ENCODE measurements around the gene KRTAP10-2. TPM values are rescaled to one million over a fixed set of nuclear protein-coding genes. Genes with fewer than 3 reads are reported as not detected.
A peak's percentile ranks its signal among the peaks of the same experiment; 100 is the strongest.

KRTAP10-2 gene
- total and polyA plus RNA-seq, 9 of the 15 experiments (the other 6 are each of a cell fraction or from before 2014, with no cell fraction given), result not detected

DNA sequence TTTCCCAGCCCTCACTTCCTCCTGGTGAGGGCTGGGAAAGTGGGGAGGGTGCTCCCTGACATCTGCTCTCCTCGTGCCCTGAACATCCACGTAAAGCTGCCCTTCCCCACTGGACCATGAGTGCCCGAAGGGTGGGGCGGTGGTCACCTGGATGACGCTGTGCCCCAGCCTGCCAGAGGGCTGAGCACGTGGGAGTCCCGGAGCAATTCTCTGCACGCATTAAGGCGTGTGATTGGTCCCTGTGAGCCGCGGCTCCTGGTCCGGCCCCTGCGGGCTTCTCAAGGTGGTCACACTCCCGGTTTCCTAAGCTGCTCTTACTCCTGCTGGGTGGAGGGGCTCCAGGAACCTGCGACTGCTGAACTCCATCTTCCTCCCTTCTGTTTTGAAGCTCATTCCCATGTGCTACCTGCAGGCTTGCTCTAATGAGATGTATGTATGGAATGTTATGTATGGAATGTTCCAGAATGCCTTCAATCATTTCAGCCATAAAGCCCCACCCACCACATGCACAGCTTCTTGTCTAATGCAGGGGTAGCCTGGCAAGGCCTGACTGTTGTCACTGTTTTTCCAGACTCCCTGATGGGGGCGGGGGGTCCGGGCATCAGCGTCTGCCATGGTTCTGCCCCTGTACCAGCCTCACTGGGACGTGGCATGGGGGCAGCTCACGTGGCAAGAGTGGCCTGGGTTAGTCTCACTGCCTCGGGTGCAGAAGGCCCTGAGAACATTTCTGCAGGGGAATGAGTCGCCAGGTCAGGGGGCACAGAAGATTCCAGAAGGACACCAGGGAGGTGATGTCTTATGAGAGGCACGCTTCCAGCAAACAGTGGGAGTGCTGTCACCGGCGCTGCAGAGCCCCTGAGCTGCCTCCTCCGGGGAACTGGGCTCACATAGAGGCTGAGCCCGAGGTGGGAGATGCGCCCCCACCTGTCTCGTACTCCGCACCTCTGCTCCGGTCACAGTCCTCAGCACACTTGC, 30.7 kb downstream of the KRTAP10-2 start (continued):
- TF ChIP-seq, protein P1, sequence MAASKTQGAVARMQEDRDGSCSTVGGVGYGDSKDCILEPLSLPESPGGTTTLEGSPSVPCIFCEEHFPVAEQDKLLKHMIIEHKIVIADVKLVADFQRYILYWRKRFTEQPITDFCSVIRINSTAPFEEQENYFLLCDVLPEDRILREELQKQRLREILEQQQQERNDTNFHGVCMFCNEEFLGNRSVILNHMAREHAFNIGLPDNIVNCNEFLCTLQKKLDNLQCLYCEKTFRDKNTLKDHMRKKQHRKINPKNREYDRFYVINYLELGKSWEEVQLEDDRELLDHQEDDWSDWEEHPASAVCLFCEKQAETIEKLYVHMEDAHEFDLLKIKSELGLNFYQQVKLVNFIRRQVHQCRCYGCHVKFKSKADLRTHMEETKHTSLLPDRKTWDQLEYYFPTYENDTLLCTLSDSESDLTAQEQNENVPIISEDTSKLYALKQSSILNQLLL (CRISPR knock-in tag; IDR thresholded peaks at IDR 0.05; ENCODE audit: borderline replicate concordance), result no peak
- TF ChIP-seq TOE1 (IDR thresholded peaks at IDR 0.05; ENCODE audit: borderline replicate concordance) (no peak), TOE1 (CRISPR knock-in tag; IDR thresholded peaks at IDR 0.05; ENCODE audit: borderline replicate concordance, low read depth) (no peak)

- TF ChIP-seq RBFOX2 (IDR thresholded peaks at IDR 0.05; ENCODE audit: low read depth, low read length), result 0 out of 2 replicates have a peak, but pooled peaks have one; percentile 3
- no peak for TF ChIP-seq ZNF740 (CRISPR knock-in tag; IDR thresholded peaks at IDR 0.05)
- TF ChIP-seq ZNF740 (tag; IDR thresholded peaks at IDR 0.05), result no peak
- Histone ChIP-seq H3K27ac (ENCODE audit: extremely low read depth, low read depth, low read length) (no peak overlapping the region), H3K27me3 (ENCODE audit: control insufficient read depth in 2 of 2, insufficient read depth in 2 of 2, low read length in 2 of 2) (peaks cover 0 to 18% of the 10 kb centered on the region in 2 experiments; a peak in 1 of 5 replicates), H3K4me3 (no peak overlapping the region), H3K9me3 (replicated peaks; ENCODE audit: control insufficient read depth, insufficient read depth, low read depth, low read length) (peaks cover 16% of the 10 kb centered on the region; the same call in 1 of the 2 replicates), H3K4me2 (ENCODE audit: insufficient read depth, low read length) (no peak overlapping the region), H3K36me3 (ENCODE audit: control insufficient read depth, insufficient read depth, low read length) (no peaks in the 10 kb centered on the region), H3K9ac (ENCODE audit: insufficient read depth in 1 of 2, low read depth in 2 of 2, low read length in 2 of 2) (no peak overlapping the region), H3K9me1 (ENCODE audit: control insufficient read depth, insufficient read depth, low read length) (no peaks in the 10 kb centered on the region), H2AFZ (ENCODE audit: low read depth, low read length) (no peak overlapping the region), H3K79me2 (ENCODE audit: control insufficient read depth, insufficient read depth, low read length) (no peaks in the 10 kb centered on the region), H3K4me1 (replicated peaks in 1 of 2; ENCODE audit: control insufficient read depth in 2 of 2, insufficient read depth in 2 of 2, low read length in 2 of 2) (peaks cover 0 to 39% of the 10 kb centered on the region in 2 experiments; a peak in 3 of 5 replicates), H4K20me1 (replicated peaks; ENCODE audit: control insufficient read depth, insufficient read depth, low read length) (no peaks in the 10 kb centered on the region)
- no peak for DNase-seq (ENCODE audit: extremely low read depth in 1 of 4, low spot score in 3 of 4)
- in situ Hi-C loops (cut with MboI), result loop anchor here (5.0 kb wide), 2 partner anchors 223 to 273 kb away; no protein-coding TSS in a partner anchor
- ChIA-PET CTCF (ENCODE audit: low intra/inter-chr PET ratio) (no interaction called here), POLR2A (no interaction called here)
- intact Hi-C loops (cut with micrococcal nuclease), result loop anchor here (10.0 kb wide), 1 partner anchor 405 kb away; the partner anchor contains the start of gene ITGB2
- FAIRE-seq, result no peak
- no peak for ATAC-seq
- no TSS peak for BruUV-seq (replicated peaks)
- 18% methylated on average over 28 of the region's 28 CpGs for WGBS (ENCODE audit: insufficient coverage, low coverage, missing lambda C conversion rate)
These were observed 31.7 kb downstream of the KRTAP10-2 start for GRCh38 chr21:44519346-44520325.

Measured in K562 (cell line).